ENCODE data around the gene RBMS1. TPM values are rescaled to one million over a fixed set of nuclear protein-coding genes. Genes with fewer than 3 reads are reported as not detected.
A peak's percentile ranks its signal among the peaks of the same experiment; 100 is the strongest.

RBMS1 gene
- total RNA-seq, 4 donors from 2014 or later = 86.0 to 110 (median 91.5) TPM

DNA sequence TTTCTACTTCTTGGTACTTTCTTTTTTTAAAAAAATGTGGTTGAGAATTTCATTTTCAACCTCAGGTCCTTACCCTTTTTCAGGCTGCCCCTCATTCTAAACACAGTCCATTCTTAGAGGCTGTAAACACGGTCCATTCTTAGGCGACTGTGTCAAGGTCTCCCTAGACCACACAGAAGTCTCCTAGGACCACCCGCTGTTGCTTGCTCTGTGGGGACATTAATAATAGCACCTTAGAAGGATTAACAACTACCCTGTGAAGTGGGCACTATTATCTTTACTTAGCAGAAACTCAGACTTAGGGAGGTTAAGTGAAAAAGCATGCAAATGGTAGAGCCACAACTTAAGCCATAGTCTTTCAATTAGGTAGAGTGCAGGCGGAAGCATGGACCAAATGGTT is 91.7 kb downstream of the RBMS1 start:
- TF ChIP-seq CTCF (IDR thresholded peaks at IDR 0.05) (no peak), POLR2AphosphoS5 (IDR thresholded peaks at IDR 0.05) (no peak), EP300 (IDR thresholded peaks at IDR 0.05) (no peak), POLR2A (IDR thresholded peaks at IDR 0.05) (no peak)
- Histone ChIP-seq H3K27me3 (no peaks in the 10 kb centered on the region), H3K36me3 (no peaks in the 10 kb centered on the region), H3K4me3 (no peak overlapping the region), H3K9me3 (no peaks in the 10 kb centered on the region), H3K4me1 (peaks cover 26 to 96% (median 28%) of the 10 kb centered on the region in 3 donors), H3K27ac (no peak overlapping the region)
- no peak for ATAC-seq
- 96 to 100% methylated on average over 4 of the region's 4 CpGs for WGBS, 2 donors (ENCODE audit: low coverage in 1 of 2)

- WGBS, 2 donors (ENCODE audit: low coverage in 1 of 2) = 60 to 64% methylated on average over 1 of the region's 1 CpG
- no peak for ATAC-seq
- Histone ChIP-seq H3K36me3 (no peaks in the 10 kb centered on the region), H3K27ac (no peak overlapping the region), H3K27me3 (no peaks in the 10 kb centered on the region), H3K9me3 (no peaks in the 10 kb centered on the region), H3K4me1 (peaks cover 22 to 97% (median 24%) of the 10 kb centered on the region in 3 donors), H3K4me3 (no peak overlapping the region)
- TF ChIP-seq EP300 (IDR thresholded peaks at IDR 0.05) (no peak), POLR2AphosphoS5 (IDR thresholded peaks at IDR 0.05) (no peak)
Observed at GRCh38 chr2:160399880-160400279, 93.7 kb downstream of the RBMS1 start.

- WGBS, 2 donors (ENCODE audit: low coverage in 1 of 2) = 5 to 11% methylated on average over 2 of the region's 2 CpGs
- Histone ChIP-seq H3K9me3 (no peaks in the 10 kb centered on the region), H3K4me3 (no peak overlapping the region), H3K36me3 (no peaks in the 10 kb centered on the region), H3K4me1 (peaks cover 11 to 97% (median 18%) of the 10 kb centered on the region in 3 donors), H3K27me3 (no peaks in the 10 kb centered on the region), H3K27ac (peak overlapping the region in 1 of 4 donors; percentile 3)
- no peak for TF ChIP-seq POLR2AphosphoS5 (IDR thresholded peaks at IDR 0.05)
- no peak for TF ChIP-seq EP300 (IDR thresholded peaks at IDR 0.05)
- TF ChIP-seq CTCF (IDR thresholded peaks at IDR 0.05) = no peak
- no peak for TF ChIP-seq POLR2A (IDR thresholded peaks at IDR 0.05)
- no peak for ATAC-seq
Observed at GRCh38 chr2:160397530-160397865, 96.1 kb downstream of the RBMS1 start.

GRCh38 chr2:160394153-160394552 is 99.5 kb downstream of the RBMS1 start:
- no peaks in the 10 kb centered on the region for H3K27me3 ChIP-seq
- TF ChIP-seq EP300 (IDR thresholded peaks at IDR 0.05) (no peak), CTCF (IDR thresholded peaks at IDR 0.05) (no peak), POLR2AphosphoS5 (IDR thresholded peaks at IDR 0.05) (no peak), POLR2A (IDR thresholded peaks at IDR 0.05) (no peak)
- no peak overlapping the region for H3K4me3 ChIP-seq
- H3K27ac ChIP-seq = peak overlapping the region in 1 of 4 donors; percentile 19
- WGBS, 2 donors (ENCODE audit: low coverage in 1 of 2) = 38 to 50% methylated on average over 1 of the region's 1 CpG
- H3K36me3 ChIP-seq = no peaks in the 10 kb centered on the region
- H3K4me1 ChIP-seq = peaks cover 14 to 97% (median 17%) of the 10 kb centered on the region in 3 donors
- H3K9me3 ChIP-seq = no peaks in the 10 kb centered on the region
- ATAC-seq = no peak

DNA sequence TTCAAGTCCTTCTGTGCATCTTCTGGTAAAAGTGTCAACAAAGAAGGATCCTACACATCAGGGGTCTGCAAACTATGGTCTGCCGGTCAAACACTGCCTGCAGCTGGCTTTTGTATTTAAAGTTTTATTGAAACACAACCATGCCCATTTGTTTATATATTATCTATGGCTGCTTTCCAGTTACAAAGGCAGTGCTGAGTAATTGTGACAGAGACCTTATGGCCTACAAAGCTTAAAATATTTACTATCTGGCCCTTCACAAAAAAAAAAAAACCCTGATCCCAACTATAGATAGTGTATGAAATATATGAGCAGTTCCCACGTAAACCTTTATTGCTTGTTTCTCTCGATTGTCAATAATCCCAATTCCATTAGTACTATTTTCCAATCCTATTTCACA is 101.4 kb downstream of the RBMS1 start:
- Histone ChIP-seq H3K9me3 (no peaks in the 10 kb centered on the region), H3K36me3 (no peaks in the 10 kb centered on the region), H3K4me1 (peaks cover 22 to 97% (median 24%) of the 10 kb centered on the region in 3 donors), H3K27ac (no peak overlapping the region), H3K27me3 (no peaks in the 10 kb centered on the region), H3K4me3 (no peak overlapping the region)
- no peak for ATAC-seq
- no peak for TF ChIP-seq POLR2AphosphoS5 (IDR thresholded peaks at IDR 0.05)
- TF ChIP-seq CTCF (IDR thresholded peaks at IDR 0.05) = no peak
- TF ChIP-seq POLR2A (IDR thresholded peaks at IDR 0.05) = no peak
- no peak for TF ChIP-seq EP300 (IDR thresholded peaks at IDR 0.05)
- 79 to 85% methylated on average over 3 of the region's 3 CpGs for WGBS, 2 donors (ENCODE audit: low coverage in 1 of 2)

All from gastroesophageal sphincter (tissue), 4 donors.